Measurements from ENCODE around the gene NPLOC4.

DNA sequence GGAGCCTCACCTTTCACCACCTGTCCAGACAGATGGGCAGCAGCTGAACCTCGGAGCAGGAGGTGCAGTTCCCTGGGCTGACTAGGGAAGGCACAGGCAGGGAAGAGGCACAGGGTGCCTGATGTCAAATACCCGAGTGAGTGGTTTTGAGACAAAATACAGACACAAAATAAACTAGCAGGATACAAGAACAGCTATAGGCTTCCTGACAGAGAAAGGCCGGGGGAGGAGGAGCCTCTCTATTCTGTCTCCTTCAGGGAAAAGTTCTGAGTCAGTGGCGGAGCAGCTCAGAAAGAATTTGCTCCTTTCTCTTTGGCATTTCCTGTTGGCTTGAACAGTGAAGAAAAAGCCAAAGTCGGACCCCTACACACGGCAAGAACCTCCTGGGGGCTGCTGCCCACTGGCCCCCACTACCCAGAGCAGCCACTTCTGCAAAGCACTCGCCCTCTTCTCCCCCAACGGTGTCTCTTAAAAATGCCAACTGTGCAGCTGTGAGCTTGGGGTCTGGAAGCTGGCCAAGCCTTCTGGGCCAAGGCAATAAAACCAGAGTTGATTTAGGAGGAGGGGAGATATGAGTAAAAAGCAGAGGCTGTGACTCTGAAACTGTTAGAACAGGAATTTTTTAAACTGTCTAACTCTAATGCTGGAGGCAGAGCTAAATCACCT lies 70.3 kb downstream of the NPLOC4 start:
- TF ChIP-seq POLR2A (IDR thresholded peaks at IDR 0.05), result no peak
- TF ChIP-seq, protein P1, sequence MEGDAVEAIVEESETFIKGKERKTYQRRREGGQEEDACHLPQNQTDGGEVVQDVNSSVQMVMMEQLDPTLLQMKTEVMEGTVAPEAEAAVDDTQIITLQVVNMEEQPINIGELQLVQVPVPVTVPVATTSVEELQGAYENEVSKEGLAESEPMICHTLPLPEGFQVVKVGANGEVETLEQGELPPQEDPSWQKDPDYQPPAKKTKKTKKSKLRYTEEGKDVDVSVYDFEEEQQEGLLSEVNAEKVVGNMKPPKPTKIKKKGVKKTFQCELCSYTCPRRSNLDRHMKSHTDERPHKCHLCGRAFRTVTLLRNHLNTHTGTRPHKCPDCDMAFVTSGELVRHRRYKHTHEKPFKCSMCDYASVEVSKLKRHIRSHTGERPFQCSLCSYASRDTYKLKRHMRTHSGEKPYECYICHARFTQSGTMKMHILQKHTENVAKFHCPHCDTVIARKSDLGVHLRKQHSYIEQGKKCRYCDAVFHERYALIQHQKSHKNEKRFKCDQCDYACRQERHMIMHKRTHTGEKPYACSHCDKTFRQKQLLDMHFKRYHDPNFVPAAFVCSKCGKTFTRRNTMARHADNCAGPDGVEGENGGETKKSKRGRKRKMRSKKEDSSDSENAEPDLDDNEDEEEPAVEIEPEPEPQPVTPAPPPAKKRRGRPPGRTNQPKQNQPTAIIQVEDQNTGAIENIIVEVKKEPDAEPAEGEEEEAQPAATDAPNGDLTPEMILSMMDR (IDR thresholded peaks at IDR 0.05), result no peak

Data from thyroid gland (tissue), 4 donors.